Fibroblast of lung (primary cell): Measurements from ENCODE around the gene EXOC1L.
"Not testable (repeated sequence)": the region's sequence is repeated elsewhere in the genome, so short reads cannot be mapped to it uniquely, and the experiment has no call there.

Experiments used
- CTCF ChIP-seq, 2 donors: IDR thresholded peaks in 1 of 2; conservative IDR thresholded peaks in 1 of 2; 1 replicate in 1 of 2; 2 replicates in 1 of 2; pipeline ENCODE4 v1.5.1; 2011 to 2012; ENCODE audit warnings: low read length in 2 of 2, control low read depth in 1 of 2, inconsistent platforms in 1 of 2, low read depth in 1 of 2, mild to moderate bottlenecking in 1 of 2
- EZH2 ChIP-seq: IDR thresholded peaks from 2 replicates; pipeline ENCODE4 v1.5.1; 2012; ENCODE audit warnings: low read length, control low read depth, mild to moderate bottlenecking; ENCODE audit errors: missing control alignments

- TF ChIP-seq CTCF (conservative IDR thresholded peaks at IDR 0.05 in 1 of 2, IDR thresholded peaks at IDR 0.05 in 1 of 2; ENCODE audit: low read depth in 1 of 2, low read length in 2 of 2); EZH2: not testable (repeated sequence)
These were observed 22.0 kb downstream of the EXOC1L start for GRCh38 chr4:55841373-55842239.
